ENCODE data around the gene FAM47E.

The FAM47E gene

GRCh38 chr4:76326515-76326914 lies 75.0 kb downstream of the FAM47E start:
- Histone ChIP-seq H3K9me3 (ENCODE audit: control insufficient read depth, low read length) (peaks cover 46% of the 10 kb centered on the region), H3K23ac (ENCODE audit: low read length in 2 of 2) (no peak overlapping the region), H3K27ac (ENCODE audit: low read length, poor library complexity, severe bottlenecking) (no peak overlapping the region), H2AK5ac (ENCODE audit: low read length, severe bottlenecking) (no peak overlapping the region), H4K91ac (ENCODE audit: low read length) (no peak overlapping the region), H3K4ac (ENCODE audit: low read depth in 1 of 2, low read length in 2 of 2) (no peak overlapping the region), H2BK15ac (ENCODE audit: low read depth, poor library complexity, severe bottlenecking) (no peak overlapping the region), H3K4me1 (ENCODE audit: control insufficient read depth, insufficient read depth, low read depth, low read length) (no peaks in the 10 kb centered on the region), H2BK12ac (ENCODE audit: low read length in 2 of 2) (no peak overlapping the region), H2BK120ac (ENCODE audit: low read depth, low read length) (no peak overlapping the region), H3K79me1 (replicated peaks; ENCODE audit: low read length, poor library complexity, severe bottlenecking) (no peaks in the 10 kb centered on the region), H3K18ac (ENCODE audit: low read depth in 1 of 2, low read length in 2 of 2) (no peak overlapping the region), H3K4me2 (ENCODE audit: low read length, poor library complexity, severe bottlenecking) (no peak overlapping the region), H3K4me3 (ENCODE audit: insufficient read depth in 1 of 2, low read depth in 1 of 2, low read length in 2 of 2) (no peak overlapping the region), H3K27me3 (ENCODE audit: control insufficient read depth in 1 of 2, insufficient read depth in 1 of 2, low read length in 2 of 2) (no peaks in the 10 kb centered on the region), H3K9ac (ENCODE audit: low read length) (no peak overlapping the region), H2AFZ (ENCODE audit: low read depth, low read length) (no peak overlapping the region), H3K36me3 (ENCODE audit: control insufficient read depth in 1 of 2, insufficient read depth in 2 of 2, low read depth in 1 of 2, low read length in 2 of 2) (no peaks in the 10 kb centered on the region), H2BK5ac (ENCODE audit: low read depth, low read length, poor library complexity, severe bottlenecking) (no peak overlapping the region), H4K8ac (ENCODE audit: low read length) (no peak overlapping the region), H3K14ac (ENCODE audit: low read length in 2 of 2) (no peak overlapping the region)
- DNase-seq = no peak
